ENCODE results near the gene CFAP20DC.

DNA sequence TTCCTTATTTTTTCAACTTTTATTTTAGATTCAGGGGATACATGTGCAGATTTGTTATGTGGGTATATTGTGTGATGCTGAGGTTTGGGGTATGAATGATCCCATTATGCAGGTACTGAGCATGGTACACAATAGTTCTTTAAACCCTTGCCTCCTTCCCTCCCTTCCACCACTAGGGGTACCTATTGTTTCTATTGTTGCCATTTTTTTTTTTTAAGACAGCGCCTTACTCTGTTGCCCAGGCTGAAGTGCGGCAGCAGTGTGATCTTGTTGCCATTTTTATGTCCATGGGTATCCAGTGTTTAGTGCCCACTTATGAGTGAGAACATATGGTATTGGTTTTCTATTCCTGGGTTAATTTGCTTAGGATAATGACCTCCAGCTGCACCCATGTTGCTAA, 266.0 kb downstream of the CFAP20DC start:
- TF ChIP-seq, protein P1, sequence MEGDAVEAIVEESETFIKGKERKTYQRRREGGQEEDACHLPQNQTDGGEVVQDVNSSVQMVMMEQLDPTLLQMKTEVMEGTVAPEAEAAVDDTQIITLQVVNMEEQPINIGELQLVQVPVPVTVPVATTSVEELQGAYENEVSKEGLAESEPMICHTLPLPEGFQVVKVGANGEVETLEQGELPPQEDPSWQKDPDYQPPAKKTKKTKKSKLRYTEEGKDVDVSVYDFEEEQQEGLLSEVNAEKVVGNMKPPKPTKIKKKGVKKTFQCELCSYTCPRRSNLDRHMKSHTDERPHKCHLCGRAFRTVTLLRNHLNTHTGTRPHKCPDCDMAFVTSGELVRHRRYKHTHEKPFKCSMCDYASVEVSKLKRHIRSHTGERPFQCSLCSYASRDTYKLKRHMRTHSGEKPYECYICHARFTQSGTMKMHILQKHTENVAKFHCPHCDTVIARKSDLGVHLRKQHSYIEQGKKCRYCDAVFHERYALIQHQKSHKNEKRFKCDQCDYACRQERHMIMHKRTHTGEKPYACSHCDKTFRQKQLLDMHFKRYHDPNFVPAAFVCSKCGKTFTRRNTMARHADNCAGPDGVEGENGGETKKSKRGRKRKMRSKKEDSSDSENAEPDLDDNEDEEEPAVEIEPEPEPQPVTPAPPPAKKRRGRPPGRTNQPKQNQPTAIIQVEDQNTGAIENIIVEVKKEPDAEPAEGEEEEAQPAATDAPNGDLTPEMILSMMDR (IDR thresholded peaks at IDR 0.05), result no peak
- no peak for TF ChIP-seq EP300 (IDR thresholded peaks at IDR 0.05)

All from esophagus muscularis mucosa (tissue), 3 donors.